Adrenal gland (tissue), 12 donors: Measurements from ENCODE around the gene PSMA6. TPM values are rescaled to one million over a fixed set of nuclear protein-coding genes. Genes with fewer than 3 reads are reported as not detected.

Experiments
- DNase-seq, 7 donors: peaks; one replicate each; pipeline ENCODE4 v3.0.0-alpha.2; 2019 to 2020
- H3K27ac ChIP-seq, 5 donors: fragments of 200-600 bp; sonication (generic) in 4 of 5; 1 replicate in 3 of 5; 2 replicates in 2 of 5; pipeline versions ENCODE4 v1.5.1 to v1.8.0; 2016 to 2020; ENCODE audit warnings: mild to moderate bottlenecking in 1 of 5
- H3K27me3 ChIP-seq: fragments of 200-600 bp; 2 replicates; pipeline ENCODE4 v1.8.0; 2021
- H3K36me3 ChIP-seq, 2 donors: fragments of 200-600 bp; replicated peaks in 1 of 2; 1 replicate in 1 of 2; 2 replicates in 1 of 2; pipeline versions ENCODE4 v1.5.1 to v1.8.0; 2018 to 2022
- H3K4me1 ChIP-seq, 2 donors: fragments of 200-600 bp; replicated peaks in 1 of 2; 1 replicate in 1 of 2; 2 replicates in 1 of 2; pipeline versions ENCODE4 v1.5.1 to v1.8.0; 2018 to 2021
- H3K4me3 ChIP-seq, 4 donors: fragments of 200-600 bp; sonication (generic) in 3 of 4; one replicate each; pipeline ENCODE4 v1.5.1; 2016 to 2018
- H3K9me3 ChIP-seq, 3 donors: fragments of 200-600 bp; sonication (generic) in 1 of 3; replicated peaks in 1 of 3; 1 replicate in 2 of 3; 2 replicates in 1 of 3; pipeline versions ENCODE4 v1.5.1 to v1.8.0; 2016 to 2021
- CTCF ChIP-seq, 6 experiments: fragments of 450-650 bp in 4 of 6; fragments of 200-600 bp in 2 of 6; sonication (generic) in 1 of 6; IDR thresholded peaks; 1 replicate in 5 of 6; 2 replicates in 1 of 6; pipeline versions ENCODE4 v1.5.1 to v1.8.0; 2016 to 2021; ENCODE audit warnings: antibody characterized with exemption in 6 of 6, mild to moderate bottlenecking in 2 of 6, moderate library complexity in 1 of 6
- POLR2A ChIP-seq, 2 donors: fragments of 450-650 bp; IDR thresholded peaks; one replicate each; pipeline ENCODE4 v1.6.1; 2017; ENCODE audit warnings: antibody characterized with exemption in 2 of 2, mild to moderate bottlenecking in 2 of 2, moderate library complexity in 1 of 2
- WGBS, 4 donors: extraction: QIAGEN DNeasy Blood & Tissue Kit in 2 of 4; methylation state at CpG; one replicate each; pipeline versions ENCODE4 v1.1.5 to v1.1.7; 2013 to 2017; 5-methylcytosine and 5-hydroxymethylcytosine counted together
- intact Hi-C, 2 donors: fragments of 100-400 bp; cut with DNase I; formaldehyde crosslinking; loops; one replicate each; pipeline versions ENCODE4 v1.14.1 to v1.15.0; 2022 to 2023
- polyA plus RNA-seq, 3 donors: library from polyadenylated mRNA; stranded (reverse); fragments of 200-250 nt in 2 of 3; fragments of 350-450 nt in 1 of 3; fragmentation: Illumina TruSeq in 1 of 3; extraction: RNeasy Lipid Tissue Mini Kit (QIAGEN cat#74804) in 1 of 3; gene quantifications; one replicate each; pipeline ENCODE4 v1.2.3, GENCODE V29; 2013 to 2014
- total RNA-seq, 9 donors: library from RNA; depleted of rRNA in 4 of 9; stranded (reverse); fragments of >200 nt in 4 of 9; fragments of 120-200 nt in 1 of 9; fragmentation: NEBNext Ultra II Directional in 1 of 9; extraction: Animal tissue kit (Norgen Biotek cat#: 25700) in 1 of 9; gene quantifications; one replicate each; pipeline versions ENCODE4 v1.1.0 to v1.2.4, GENCODE V29; 2013 to 2023
- donor health status: healthy with polysubstance abuse.
- donor health status: Bipolar disorder and iron deficiency.
- donor health status: DM: yes; HTN: yes; CAD: no.
- donor health status: DM: no; HTN: no; CAD: no.
- donor health status: DM: no; HTN: no; CAD: no.
- donor health status: DM: yes; HTN: yes; CAD: no.

Gene PSMA6
- total and polyA plus RNA-seq, 12 donors = 114 to 393 (median 185) TPM

GRCh38 chr14:35286707-35287106, 5.5 kb upstream of the PSMA6 start:
- TF ChIP-seq POLR2A (IDR thresholded peaks at IDR 0.05) (no peak), CTCF (IDR thresholded peaks at IDR 0.05) (no peak)
- DNase-seq = no peak
- Histone ChIP-seq H3K4me1 (no peaks in the 10 kb centered on the region), H3K27me3 (no peaks in the 10 kb centered on the region), H3K36me3 (no peaks in the 10 kb centered on the region), H3K4me3 (no peak overlapping the region), H3K27ac (peak overlapping the region in 2 of 5 donors; percentile 4 to 13), H3K9me3 (no peaks in the 10 kb centered on the region)
- intact Hi-C loops = loop anchor here in 1 of 2 donors (5.0 kb wide), 1 partner anchor 121 kb away; no protein-coding TSS in a partner anchor
- 48 to 91% (median 77%) methylated on average over 1 of the region's 1 CpG for WGBS, 4 donors

- intact Hi-C loops = loop anchor here in 1 of 2 donors (5.0 kb wide), 1 partner anchor 120 kb away; no protein-coding TSS in a partner anchor
- WGBS, 4 donors = 37 to 51% (median 44%) methylated on average over 8 of the region's 8 CpGs
- H3K9me3 ChIP-seq = no peaks in the 10 kb centered on the region
- H3K4me3 ChIP-seq = no peak overlapping the region
- no peak for TF ChIP-seq POLR2A (IDR thresholded peaks at IDR 0.05)
- no peak for TF ChIP-seq CTCF (IDR thresholded peaks at IDR 0.05)
- H3K36me3 ChIP-seq = no peaks in the 10 kb centered on the region
- H3K27ac ChIP-seq = no peak overlapping the region
- DNase-seq = no peak
- no peaks in the 10 kb centered on the region for H3K4me1 ChIP-seq
- no peaks in the 10 kb centered on the region for H3K27me3 ChIP-seq
These were observed 4.7 kb upstream of the PSMA6 start for GRCh38 chr14:35287431-35288013.

DNA sequence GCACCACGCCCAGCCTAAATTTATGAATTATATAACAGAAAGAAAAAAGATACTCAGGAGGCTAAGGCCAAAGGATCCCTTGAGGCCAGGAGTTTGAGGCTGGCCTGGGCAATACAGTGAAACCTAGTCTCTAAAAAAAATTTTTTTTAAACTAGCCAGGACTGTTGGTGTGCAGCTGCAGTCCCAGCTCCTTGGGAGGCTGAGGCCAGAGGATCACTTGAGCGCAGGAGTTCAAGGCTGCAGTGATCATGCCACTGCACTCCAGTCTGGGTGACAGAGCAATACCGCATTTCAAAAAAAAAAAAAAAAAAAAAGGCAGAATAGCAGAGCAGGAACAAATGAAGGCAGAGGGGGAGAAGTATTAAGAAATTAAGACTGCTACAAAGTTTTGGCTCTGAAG, 2.6 kb upstream of the PSMA6 start:
- no peak for TF ChIP-seq CTCF (IDR thresholded peaks at IDR 0.05)
- no peak for TF ChIP-seq POLR2A (IDR thresholded peaks at IDR 0.05)
- Histone ChIP-seq H3K4me1 (peaks cover 11 to 18% of the 10 kb centered on the region in 2 donors), H3K36me3 (no peaks in the 10 kb centered on the region), H3K4me3 (no peak overlapping the region), H3K9me3 (no peaks in the 10 kb centered on the region), H3K27me3 (no peaks in the 10 kb centered on the region), H3K27ac (no peak overlapping the region)
- intact Hi-C loops = loop anchor here in 1 of 2 donors (5.0 kb wide), 1 partner anchor 118 kb away; no protein-coding TSS in a partner anchor
- 90 to 94% (median 92%) methylated on average over 3 of the region's 3 CpGs for WGBS, 4 donors
- no peak for DNase-seq

DNA sequence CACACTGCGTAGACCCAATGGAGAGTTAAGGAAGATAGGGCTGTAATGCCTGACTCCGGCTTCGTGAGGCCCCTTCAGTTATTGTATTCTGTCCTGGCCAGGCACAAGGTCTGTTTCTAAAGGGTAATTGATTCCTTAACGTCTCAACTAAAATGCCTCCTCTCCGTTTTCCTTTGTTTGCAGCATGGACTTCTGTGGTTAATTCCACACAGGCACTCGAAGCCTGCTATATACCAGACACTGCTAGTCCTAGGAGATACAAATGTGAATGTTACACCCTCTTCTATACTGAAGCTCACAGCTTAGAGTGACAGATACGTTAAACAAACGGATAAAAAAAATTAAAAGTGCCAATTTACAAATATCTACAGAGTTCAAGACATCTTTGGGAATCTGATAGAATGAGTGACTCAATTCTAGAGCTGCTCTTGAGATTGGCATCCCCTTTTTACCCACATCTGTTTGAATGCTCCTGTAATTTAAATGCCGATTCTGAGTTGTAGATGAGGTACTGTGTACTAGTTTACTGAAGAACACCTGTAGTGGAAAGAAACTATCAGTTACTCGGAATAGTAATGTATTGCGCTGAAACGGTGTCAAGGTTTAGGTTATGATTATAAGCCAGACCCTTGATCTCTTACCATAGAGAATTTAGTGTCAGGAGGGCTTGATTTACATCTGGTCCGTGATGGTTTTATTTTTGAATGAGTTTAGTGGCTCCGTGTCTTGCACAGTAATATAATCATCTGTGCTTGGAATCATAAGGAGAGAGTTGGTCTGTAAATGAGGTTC, 784 bp downstream of the PSMA6 start:
- Histone ChIP-seq H3K36me3 (no peaks in the 10 kb centered on the region), H3K4me1 (peaks cover 28 to 52% of the 10 kb centered on the region in 2 donors), H3K27me3 (no peaks in the 10 kb centered on the region), H3K4me3 (peak overlapping the region; percentile 43 to 99 (median 74)), H3K9me3 (no peaks in the 10 kb centered on the region), H3K27ac (peak overlapping the region; percentile 78 to 95 (median 92))
- DNase-seq = no peak
- intact Hi-C loops = no loop called here
- 1 to 5% (median 4%) methylated on average over 11 to 14 of the region's 14 CpGs for WGBS, 4 donors
- no peak for TF ChIP-seq CTCF (IDR thresholded peaks at IDR 0.05)
- no peak for TF ChIP-seq POLR2A (IDR thresholded peaks at IDR 0.05)
